GM12878 (cell line): ENCODE measurements around the gene HCST.
A peak's percentile ranks its signal among the peaks of the same experiment; 100 is the strongest.

Experiments used
- CHD4 ChIP-seq: fragments of 200-600 bp; sonication (generic); IDR thresholded peaks from 2 replicates; pipeline ENCODE4 v1.6.1; 2016; ENCODE audit warnings: mild to moderate bottlenecking
- SREBF1 ChIP-seq: IDR thresholded peaks from 2 replicates; pipeline ENCODE4 v1.6.1; 2012; ENCODE audit warnings: mild to moderate bottlenecking, low read length
- ZNF274 ChIP-seq: IDR thresholded peaks from one replicate; pipeline ENCODE4 v1.8.0; 2011; ENCODE audit not compliant: insufficient read length, insufficient read depth
- ZZZ3 ChIP-seq: IDR thresholded peaks from 2 replicates; pipeline ENCODE4 v1.6.1; 2011; ENCODE audit warnings: low read depth; ENCODE audit not compliant: control insufficient read depth, insufficient read length
- TF ChIP-seq, protein P1 (sequence below): fragments of 450-650 bp; IDR thresholded peaks from 2 replicates; pipeline ENCODE4 v1.6.1; 2017; ENCODE audit warnings: antibody characterized with exemption, mild to moderate bottlenecking, moderate library complexity

DNA sequence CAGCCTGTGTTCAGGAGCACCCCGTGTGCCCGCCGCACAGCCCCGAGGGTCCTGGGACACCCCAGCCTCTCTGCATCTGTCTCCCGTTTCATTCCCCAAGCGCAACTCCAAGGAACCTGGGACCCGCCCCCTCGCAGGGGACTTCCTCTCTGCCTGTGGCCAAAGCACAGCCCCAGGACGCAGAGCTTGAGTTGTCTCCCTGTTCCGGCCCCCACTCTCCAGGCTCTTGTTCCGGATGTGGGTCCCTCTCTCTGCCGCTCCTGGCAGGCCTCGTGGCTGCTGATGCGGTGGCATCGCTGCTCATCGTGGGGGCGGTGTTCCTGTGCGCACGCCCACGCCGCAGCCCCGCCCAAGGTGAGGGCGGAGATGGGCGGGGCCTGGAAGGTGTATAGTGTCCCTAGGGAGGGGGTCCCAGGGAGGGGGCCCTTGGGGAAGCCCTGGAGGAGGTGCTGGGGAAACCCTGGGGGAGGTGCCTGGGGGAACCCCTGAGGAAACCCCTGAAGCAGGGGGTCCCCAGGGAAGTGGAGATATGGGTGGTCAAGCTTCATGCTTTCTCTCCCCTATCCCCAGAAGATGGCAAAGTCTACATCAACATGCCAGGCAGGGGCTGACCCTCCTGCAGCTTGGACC is 1.3 kb downstream of the HCST start:
- peak; percentile 15; the same call in 1 of the 2 replicates for TF ChIP-seq CHD4
- TF ChIP-seq ZNF274, result no peak
- TF ChIP-seq, protein P1, sequence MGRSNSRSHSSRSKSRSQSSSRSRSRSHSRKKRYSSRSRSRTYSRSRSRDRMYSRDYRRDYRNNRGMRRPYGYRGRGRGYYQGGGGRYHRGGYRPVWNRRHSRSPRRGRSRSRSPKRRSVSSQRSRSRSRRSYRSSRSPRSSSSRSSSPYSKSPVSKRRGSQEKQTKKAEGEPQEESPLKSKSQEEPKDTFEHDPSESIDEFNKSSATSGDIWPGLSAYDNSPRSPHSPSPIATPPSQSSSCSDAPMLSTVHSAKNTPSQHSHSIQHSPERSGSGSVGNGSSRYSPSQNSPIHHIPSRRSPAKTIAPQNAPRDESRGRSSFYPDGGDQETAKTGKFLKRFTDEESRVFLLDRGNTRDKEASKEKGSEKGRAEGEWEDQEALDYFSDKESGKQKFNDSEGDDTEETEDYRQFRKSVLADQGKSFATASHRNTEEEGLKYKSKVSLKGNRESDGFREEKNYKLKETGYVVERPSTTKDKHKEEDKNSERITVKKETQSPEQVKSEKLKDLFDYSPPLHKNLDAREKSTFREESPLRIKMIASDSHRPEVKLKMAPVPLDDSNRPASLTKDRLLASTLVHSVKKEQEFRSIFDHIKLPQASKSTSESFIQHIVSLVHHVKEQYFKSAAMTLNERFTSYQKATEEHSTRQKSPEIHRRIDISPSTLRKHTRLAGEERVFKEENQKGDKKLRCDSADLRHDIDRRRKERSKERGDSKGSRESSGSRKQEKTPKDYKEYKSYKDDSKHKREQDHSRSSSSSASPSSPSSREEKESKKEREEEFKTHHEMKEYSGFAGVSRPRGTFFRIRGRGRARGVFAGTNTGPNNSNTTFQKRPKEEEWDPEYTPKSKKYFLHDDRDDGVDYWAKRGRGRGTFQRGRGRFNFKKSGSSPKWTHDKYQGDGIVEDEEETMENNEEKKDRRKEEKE, result no peak
- TF ChIP-seq SREBF1, result no peak
- no peak for TF ChIP-seq ZZZ3
